Measurements from ENCODE around the gene HOMER1. TPM values are rescaled to one million over a fixed set of nuclear protein-coding genes. Genes with fewer than 3 reads are reported as not detected.

Gene HOMER1
- total RNA-seq, 1 experiment from 2014 or later = 12.5 TPM

DNA sequence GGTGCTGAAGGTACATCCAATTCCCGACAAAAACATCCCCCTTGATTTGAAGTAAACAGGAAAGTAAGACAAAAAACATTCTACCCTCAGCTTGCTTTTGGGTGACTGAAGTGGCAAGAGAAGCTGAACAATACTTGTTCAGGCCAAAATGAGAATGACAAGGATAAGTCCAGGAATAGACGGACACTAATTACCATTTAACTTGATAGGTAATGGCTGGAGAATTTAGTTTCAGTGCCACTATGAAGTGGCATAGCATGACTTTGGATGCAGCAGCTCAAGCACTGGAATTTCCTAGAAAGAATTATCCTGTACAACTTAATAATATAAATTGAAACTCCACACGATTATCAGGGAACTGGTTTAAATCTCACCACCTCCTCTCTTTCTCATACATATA, 49.7 kb downstream of the HOMER1 start:
- Histone ChIP-seq H3K4me1 (replicated peaks; ENCODE audit: insufficient read depth) (no peaks in the 10 kb centered on the region), H3K4me2 (no peak overlapping the region), H3K27ac (no peak overlapping the region), H2AFZ (no peak overlapping the region), H3K36me3 (ENCODE audit: low read depth) (no peaks in the 10 kb centered on the region), H3K9me2 (ENCODE audit: insufficient read depth) (no peaks in the 10 kb centered on the region), H3K27me3 (ENCODE audit: insufficient read depth, low read depth) (no peaks in the 10 kb centered on the region), H3F3A (ENCODE audit: insufficient read depth, low read depth) (0 out of 2 replicates have a peak, but pooled peaks cover 3% of the 10 kb centered on the region), H3K79me2 (ENCODE audit: low read depth) (peaks cover 19% of the 10 kb centered on the region), H3K9me3 (ENCODE audit: insufficient read depth, low read depth) (no peaks in the 10 kb centered on the region), H3K4me3 (no peak overlapping the region), H4K20me1 (ENCODE audit: insufficient read depth) (no peaks in the 10 kb centered on the region)
- POLR2A ChIA-PET (ENCODE audit: unreplicated experiment) = interaction anchor here (0.5 kb wide), 1 partner anchor 708 kb away, joined by 4 read pairs; no protein-coding TSS in a partner anchor
- TF ChIP-seq, protein P1, sequence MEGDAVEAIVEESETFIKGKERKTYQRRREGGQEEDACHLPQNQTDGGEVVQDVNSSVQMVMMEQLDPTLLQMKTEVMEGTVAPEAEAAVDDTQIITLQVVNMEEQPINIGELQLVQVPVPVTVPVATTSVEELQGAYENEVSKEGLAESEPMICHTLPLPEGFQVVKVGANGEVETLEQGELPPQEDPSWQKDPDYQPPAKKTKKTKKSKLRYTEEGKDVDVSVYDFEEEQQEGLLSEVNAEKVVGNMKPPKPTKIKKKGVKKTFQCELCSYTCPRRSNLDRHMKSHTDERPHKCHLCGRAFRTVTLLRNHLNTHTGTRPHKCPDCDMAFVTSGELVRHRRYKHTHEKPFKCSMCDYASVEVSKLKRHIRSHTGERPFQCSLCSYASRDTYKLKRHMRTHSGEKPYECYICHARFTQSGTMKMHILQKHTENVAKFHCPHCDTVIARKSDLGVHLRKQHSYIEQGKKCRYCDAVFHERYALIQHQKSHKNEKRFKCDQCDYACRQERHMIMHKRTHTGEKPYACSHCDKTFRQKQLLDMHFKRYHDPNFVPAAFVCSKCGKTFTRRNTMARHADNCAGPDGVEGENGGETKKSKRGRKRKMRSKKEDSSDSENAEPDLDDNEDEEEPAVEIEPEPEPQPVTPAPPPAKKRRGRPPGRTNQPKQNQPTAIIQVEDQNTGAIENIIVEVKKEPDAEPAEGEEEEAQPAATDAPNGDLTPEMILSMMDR (conservative IDR thresholded peaks at IDR 0.05) = no peak
- TF ChIP-seq EZH2 (IDR thresholded peaks at IDR 0.05; ENCODE audit: low read depth) = no peak
- CTCF ChIA-PET = interaction anchor here (1.2 to 1.9 kb wide), 2 partner anchors 331 to 439 kb away, joined by 3 to 12 read pairs; no protein-coding TSS in a partner anchor
- intact Hi-C loops (cut with micrococcal nuclease; ENCODE audit: unreplicated experiment) = loop anchor here (1.0 to 2.0 kb wide), 3 partner anchors 331 to 619 kb away; no protein-coding TSS in a partner anchor
- DNase-seq = no peak
- no TSS peak for BruUV-seq (replicated peaks)

DNA sequence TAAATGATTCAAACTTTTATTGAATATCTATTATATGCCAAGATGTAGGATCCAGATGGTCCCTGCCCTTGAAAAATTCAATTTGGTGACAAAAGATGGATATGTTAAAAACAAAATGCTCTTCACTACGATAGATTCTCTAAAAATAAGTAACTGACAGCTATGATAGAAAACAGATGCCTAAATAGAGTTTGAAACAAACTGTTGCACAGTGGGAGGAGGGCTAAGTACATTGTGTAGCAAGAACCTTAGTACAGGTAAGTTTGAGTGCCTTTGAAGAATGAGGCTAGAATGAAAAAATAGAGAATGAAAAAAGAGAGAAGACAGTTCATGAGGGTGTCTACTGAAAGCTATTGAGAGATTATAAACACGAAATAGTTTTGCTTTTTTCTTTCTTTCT, 54.3 kb downstream of the HOMER1 start:
- Histone ChIP-seq H3K9me2 (ENCODE audit: insufficient read depth) (no peaks in the 10 kb centered on the region), H3K9me3 (ENCODE audit: insufficient read depth, low read depth) (no peaks in the 10 kb centered on the region), H3K79me2 (ENCODE audit: low read depth) (peaks cover 20% of the 10 kb centered on the region), H3K27me3 (ENCODE audit: insufficient read depth, low read depth) (no peaks in the 10 kb centered on the region), H3K4me1 (replicated peaks; ENCODE audit: insufficient read depth) (no peaks in the 10 kb centered on the region), H3K4me2 (no peak overlapping the region), H2AFZ (no peak overlapping the region), H3F3A (ENCODE audit: insufficient read depth, low read depth) (no peaks in the 10 kb centered on the region), H4K20me1 (ENCODE audit: insufficient read depth) (no peaks in the 10 kb centered on the region), H3K4me3 (no peak overlapping the region), H3K27ac (no peak overlapping the region), H3K36me3 (ENCODE audit: low read depth) (no peaks in the 10 kb centered on the region)
- CTCF ChIA-PET = interaction anchor here (0.6 to 0.7 kb wide), 3 partner anchors 319 to 623 kb away, joined by 3 read pairs; no protein-coding TSS in a partner anchor
- TF ChIP-seq EZH2 (IDR thresholded peaks at IDR 0.05; ENCODE audit: low read depth) = no peak
- TF ChIP-seq, protein P1 (conservative IDR thresholded peaks at IDR 0.05) = no peak
- intact Hi-C loops (cut with micrococcal nuclease; ENCODE audit: unreplicated experiment) = no loop called here
- POLR2A ChIA-PET (ENCODE audit: unreplicated experiment) = interaction anchor here (0.6 kb wide), 1 partner anchor 142 kb away, joined by 5 read pairs; no protein-coding TSS in a partner anchor
- no peak for DNase-seq
- no TSS peak for BruUV-seq (replicated peaks)

GRCh38 chr5:79456890-79457583, 56.9 kb downstream of the HOMER1 start:
- BruUV-seq (replicated peaks) = no TSS peak
- ChIA-PET POLR2A (ENCODE audit: unreplicated experiment) (no interaction called here), CTCF (no interaction called here)
- Histone ChIP-seq H3K36me3 (ENCODE audit: low read depth) (no peaks in the 10 kb centered on the region), H3K4me3 (no peak overlapping the region), H3F3A (ENCODE audit: insufficient read depth, low read depth) (no peaks in the 10 kb centered on the region), H3K9me2 (ENCODE audit: insufficient read depth) (no peaks in the 10 kb centered on the region), H3K9me3 (ENCODE audit: insufficient read depth, low read depth) (no peaks in the 10 kb centered on the region), H3K4me1 (replicated peaks; ENCODE audit: insufficient read depth) (no peaks in the 10 kb centered on the region), H3K27me3 (ENCODE audit: insufficient read depth, low read depth) (no peaks in the 10 kb centered on the region), H3K79me2 (ENCODE audit: low read depth) (peaks cover 9% of the 10 kb centered on the region; the same call in 1 of the 2 replicates), H3K27ac (no peak overlapping the region), H4K20me1 (ENCODE audit: insufficient read depth) (no peaks in the 10 kb centered on the region), H3K4me2 (no peak overlapping the region), H2AFZ (no peak overlapping the region)
- intact Hi-C loops (cut with micrococcal nuclease; ENCODE audit: unreplicated experiment) = no loop called here
- no peak for TF ChIP-seq EZH2 (IDR thresholded peaks at IDR 0.05; ENCODE audit: low read depth)
- TF ChIP-seq, protein P1 (conservative IDR thresholded peaks at IDR 0.05) = no peak
- DNase-seq = no peak
